BJ (cell line): Measurements from ENCODE around the gene ZNF143. TPM values are rescaled to one million over a fixed set of nuclear protein-coding genes. Genes with fewer than 3 reads are reported as not detected.

Source experiments
- CTCF ChIA-PET: fragments of 350-600 bp; formaldehyde crosslinking; extraction: SDS; loops from one replicate; lab custom pipeline; 2021; ENCODE audit warnings: antibody characterized with exemption, inconsistent platforms; lab: Yijun Ruan, JAX
- POLR2A ChIA-PET: fragments of 300-600 bp; sonication (Branson Sonifier 250); formaldehyde crosslinking; extraction: SDS; loops from one replicate; lab custom pipeline; 2021; ENCODE audit warnings: antibody characterized with exemption; lab: Charles Lee
- DNase-seq: peaks from one replicate; pipeline ENCODE4 v3.0.0-alpha.2; 2011; ENCODE audit warnings: low read depth
- H3K27me3 ChIP-seq: 2 replicates; pipeline ENCODE4 v1.6.0; 2011; ENCODE audit warnings: low read length; ENCODE audit not compliant: control insufficient read depth, insufficient read depth
- H3K36me3 ChIP-seq: 2 replicates; pipeline ENCODE4 v1.5.1; 2011; ENCODE audit warnings: low read length; ENCODE audit not compliant: control insufficient read depth, insufficient read depth
- H3K4me3 ChIP-seq: 2 replicates; pipeline ENCODE4 v1.5.1; 2011; ENCODE audit warnings: low read depth, mild to moderate bottlenecking, control low read depth, low read length
- polyA plus RNA-seq: library from polyadenylated mRNA; depleted of rRNA; stranded (reverse); fragments of >200 nt; gene quantifications from 2 replicates; pipeline ENCODE4 v1.2.3, GENCODE V29; 2011
- TF ChIP-seq, protein P1 (sequence below): IDR thresholded peaks from 2 replicates; pipeline ENCODE4 v1.5.1; 2011; ENCODE audit warnings: low read depth, mild to moderate bottlenecking, control low read depth, inconsistent platforms, low read length, moderate library complexity; ENCODE audit not compliant: insufficient read depth

The ZNF143 gene
- polyA plus RNA-seq, 1 experiment, result 27.8 TPM

DNA sequence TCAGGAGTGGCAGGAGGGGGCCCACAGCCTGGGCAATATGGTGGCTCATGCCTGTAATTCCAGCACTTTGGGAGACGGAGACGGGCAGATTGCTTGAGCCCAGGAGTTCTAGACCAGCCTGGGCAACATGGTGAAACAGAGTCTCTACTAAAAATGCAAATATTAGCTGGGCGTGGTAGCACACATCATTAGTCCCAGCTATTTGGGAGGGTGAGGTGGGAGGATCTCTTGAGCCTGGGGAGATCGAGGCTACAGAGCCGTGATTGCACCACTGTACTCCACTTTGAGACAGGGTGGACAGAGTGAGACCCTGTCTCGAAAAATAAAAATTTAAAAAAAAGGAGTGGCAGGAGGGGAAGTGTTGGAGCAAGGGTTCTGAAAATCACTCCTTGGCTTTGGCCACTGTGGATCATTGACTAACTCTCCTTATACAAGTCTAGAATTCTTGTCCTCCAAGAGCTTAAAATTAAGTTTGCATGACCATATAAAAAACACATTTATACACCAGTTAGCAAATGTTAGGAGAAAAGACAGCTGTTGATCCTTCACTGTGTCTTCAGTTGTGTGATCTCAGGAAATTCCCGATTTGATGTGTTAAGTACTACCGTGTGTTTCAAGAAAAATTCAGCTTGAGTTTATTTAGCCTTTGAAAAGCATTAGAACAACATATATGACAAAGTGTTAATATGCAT lies 110.4 kb downstream of the ZNF143 start:
- TF ChIP-seq, protein P1, sequence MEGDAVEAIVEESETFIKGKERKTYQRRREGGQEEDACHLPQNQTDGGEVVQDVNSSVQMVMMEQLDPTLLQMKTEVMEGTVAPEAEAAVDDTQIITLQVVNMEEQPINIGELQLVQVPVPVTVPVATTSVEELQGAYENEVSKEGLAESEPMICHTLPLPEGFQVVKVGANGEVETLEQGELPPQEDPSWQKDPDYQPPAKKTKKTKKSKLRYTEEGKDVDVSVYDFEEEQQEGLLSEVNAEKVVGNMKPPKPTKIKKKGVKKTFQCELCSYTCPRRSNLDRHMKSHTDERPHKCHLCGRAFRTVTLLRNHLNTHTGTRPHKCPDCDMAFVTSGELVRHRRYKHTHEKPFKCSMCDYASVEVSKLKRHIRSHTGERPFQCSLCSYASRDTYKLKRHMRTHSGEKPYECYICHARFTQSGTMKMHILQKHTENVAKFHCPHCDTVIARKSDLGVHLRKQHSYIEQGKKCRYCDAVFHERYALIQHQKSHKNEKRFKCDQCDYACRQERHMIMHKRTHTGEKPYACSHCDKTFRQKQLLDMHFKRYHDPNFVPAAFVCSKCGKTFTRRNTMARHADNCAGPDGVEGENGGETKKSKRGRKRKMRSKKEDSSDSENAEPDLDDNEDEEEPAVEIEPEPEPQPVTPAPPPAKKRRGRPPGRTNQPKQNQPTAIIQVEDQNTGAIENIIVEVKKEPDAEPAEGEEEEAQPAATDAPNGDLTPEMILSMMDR, result no peak
- no peaks in the 10 kb centered on the region for H3K27me3 ChIP-seq
- CTCF ChIA-PET, result interaction anchor here (0.6 kb wide), 1 partner anchor 792 kb away, joined by 4 read pairs; no protein-coding TSS in a partner anchor
- no peak overlapping the region for H3K4me3 ChIP-seq
- no peak for DNase-seq
- H3K36me3 ChIP-seq, result no peaks in the 10 kb centered on the region
- POLR2A ChIA-PET, result no interaction called here

DNA sequence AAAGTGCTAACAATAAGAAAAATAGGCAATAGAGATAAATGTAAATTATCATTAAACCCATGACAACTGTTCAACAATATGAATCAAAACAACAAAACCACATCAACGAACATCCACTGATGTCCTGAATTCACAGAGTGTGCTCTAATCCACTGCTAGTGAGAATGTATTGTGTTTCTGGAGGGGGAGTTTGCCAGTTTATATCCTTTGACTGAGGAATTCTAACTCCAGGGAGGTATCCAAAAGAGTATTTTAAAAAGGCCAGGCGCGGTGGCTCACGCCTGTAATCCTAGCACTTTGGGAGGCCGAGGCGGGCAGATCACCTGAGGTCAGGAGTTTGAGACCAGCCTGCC lies 110.9 kb downstream of the ZNF143 start:
- no peak overlapping the region for H3K4me3 ChIP-seq
- TF ChIP-seq, protein P1, result no peak
- ChIA-PET POLR2A (no interaction called here), CTCF (interaction anchor here (0.6 kb wide), 1 partner anchor 792 kb away, joined by 4 read pairs; no protein-coding TSS in a partner anchor)
- H3K36me3 ChIP-seq, result no peaks in the 10 kb centered on the region
- no peaks in the 10 kb centered on the region for H3K27me3 ChIP-seq
- DNase-seq, result no peak

DNA sequence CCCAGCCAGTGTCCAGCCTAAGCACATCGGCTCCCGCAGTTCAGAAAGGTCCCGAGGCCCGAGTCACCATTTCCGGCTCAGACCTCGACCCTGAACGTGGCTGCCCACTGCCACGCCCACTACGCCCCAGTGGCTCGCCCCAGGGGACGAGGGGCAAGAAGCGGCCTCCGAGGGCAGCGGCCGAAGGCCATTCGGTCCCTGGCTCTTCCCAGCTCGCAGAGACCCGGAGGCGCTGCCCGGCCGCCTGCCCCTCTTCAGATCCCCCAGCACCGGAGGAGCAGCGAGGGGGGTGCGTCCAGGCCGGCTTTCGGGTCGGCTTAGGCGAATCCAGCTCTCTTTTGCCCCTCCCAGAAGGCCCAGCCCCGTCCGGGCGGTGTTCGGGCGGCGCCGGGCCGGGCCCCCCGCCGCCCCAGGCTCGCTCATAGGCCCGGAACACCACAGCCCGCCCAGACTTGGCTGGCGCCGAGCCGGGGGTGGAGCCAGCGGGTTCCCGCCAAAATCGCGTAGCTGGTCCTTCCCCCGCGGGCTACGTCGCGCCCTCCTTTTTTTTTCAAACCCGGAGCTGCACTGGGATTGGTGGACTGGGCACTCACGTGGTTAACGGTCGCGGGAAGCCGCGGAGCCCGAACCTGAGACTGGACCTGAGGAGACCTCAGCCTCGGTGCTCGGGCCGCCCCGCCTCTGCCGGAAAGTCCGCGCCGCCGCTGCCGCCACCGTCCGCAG lies 112.4 kb downstream of the ZNF143 start, which contains the start of gene WEE1:
TSS of gene WEE1 (plus strand) at position 619 of the 723 bp plus-strand sequence. CDS start 264 bp downstream, outside the sequence.
- H3K27me3 ChIP-seq, result no peaks in the 10 kb centered on the region
- peak within 1 kb of the TSS; percentile 96 for H3K4me3 ChIP-seq
- ChIA-PET POLR2A (interaction anchor here (0.7 kb wide), 1 partner anchor 8 kb away, joined by 4 read pairs; no protein-coding TSS in a partner anchor), CTCF (interaction anchor here (0.6 to 1.7 kb wide), 4 partner anchors 10 to 177 kb away, joined by 3 to 6 read pairs (median 4); no protein-coding TSS in a partner anchor)
- peak; percentile 90 for DNase-seq
- no peaks in the 10 kb centered on the region for H3K36me3 ChIP-seq
- TF ChIP-seq, protein P1, result no peak

DNA sequence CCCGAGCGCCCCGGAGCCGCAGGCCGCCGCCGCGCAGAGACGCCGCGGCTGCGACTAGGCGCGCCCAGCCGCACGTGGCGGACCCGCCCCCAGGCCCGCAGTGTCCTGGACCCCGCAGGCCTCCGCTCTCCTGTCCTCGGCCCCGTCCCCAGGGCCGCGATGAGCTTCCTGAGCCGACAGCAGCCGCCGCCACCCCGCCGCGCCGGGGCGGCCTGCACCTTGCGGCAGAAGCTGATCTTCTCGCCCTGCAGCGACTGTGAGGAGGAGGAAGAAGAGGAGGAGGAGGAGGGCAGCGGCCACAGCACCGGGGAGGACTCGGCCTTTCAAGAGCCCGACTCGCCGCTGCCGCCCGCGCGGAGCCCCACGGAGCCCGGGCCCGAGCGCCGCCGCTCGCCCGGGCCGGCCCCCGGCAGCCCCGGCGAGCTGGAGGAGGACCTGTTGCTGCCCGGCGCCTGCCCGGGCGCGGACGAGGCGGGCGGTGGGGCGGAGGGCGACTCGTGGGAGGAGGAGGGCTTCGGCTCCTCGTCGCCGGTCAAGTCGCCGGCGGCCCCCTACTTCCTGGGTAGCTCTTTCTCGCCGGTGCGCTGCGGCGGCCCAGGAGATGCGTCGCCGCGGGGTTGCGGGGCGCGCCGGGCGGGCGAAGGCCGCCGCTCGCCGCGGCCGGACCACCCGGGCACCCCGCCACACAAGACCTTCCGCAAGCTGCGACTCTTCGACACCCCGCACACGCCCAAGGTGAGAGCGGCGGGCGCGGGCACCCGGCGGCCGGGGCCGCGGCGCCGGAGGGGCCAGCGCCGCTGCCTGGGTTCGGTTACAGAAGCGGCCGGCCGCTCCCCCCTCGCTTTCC lies 113.2 kb downstream of the ZNF143 start:
- ChIA-PET CTCF (interaction anchor here (0.6 to 1.7 kb wide), 3 partner anchors 9 to 176 kb away, joined by 3 to 6 read pairs (median 4); no protein-coding TSS in a partner anchor), POLR2A (interaction anchor here (0.7 kb wide), 1 partner anchor 9 kb away, joined by 4 read pairs; no protein-coding TSS in a partner anchor)
- Histone ChIP-seq H3K27me3 (no peaks in the 10 kb centered on the region), H3K4me3 (peak overlapping the region; percentile 96), H3K36me3 (no peaks in the 10 kb centered on the region)
- DNase-seq, result no peak
- TF ChIP-seq, protein P1, result no peak
